HG03280 (cell line): ENCODE measurements around the gene PML.
A peak's percentile ranks its signal among the peaks of the same experiment; 100 is the strongest.
"Not testable (repeated sequence)": the region's sequence is repeated elsewhere in the genome, so short reads cannot be mapped to it uniquely, and the experiment has no call there.

Experiments used
- ATAC-seq: cut with Tn5 transposase; IDR thresholded peaks from one replicate; pipeline ENCODE4 v1.9.1; 2021; ENCODE audit warnings: mild to moderate bottlenecking, moderate library complexity; ENCODE audit not compliant: unreplicated experiment

PML gene

GRCh38 chr15:74055804-74056203 is 61.3 kb downstream of the PML start:
- no peak for ATAC-seq

- ATAC-seq, result not testable (repeated sequence)
Measured at GRCh38 chr15:74056330-74056729, 61.8 kb downstream of the PML start.

- not testable (repeated sequence) for ATAC-seq
Measured at GRCh38 chr15:74059050-74059833, 64.7 kb downstream of the PML start.

GRCh38 chr15:74060251-74060650 is 65.7 kb downstream of the PML start:
- ATAC-seq, result no peak

- no peak for ATAC-seq
Measured at GRCh38 chr15:74062236-74062635, 67.7 kb downstream of the PML start.

GRCh38 chr15:74062671-74063070 is 68.2 kb downstream of the PML start:
- ATAC-seq, result no peak

- ATAC-seq, result not testable (repeated sequence)
Measured at GRCh38 chr15:74063425-74064146, 69.1 kb downstream of the PML start.

- not testable (repeated sequence) for ATAC-seq
Measured at GRCh38 chr15:74064183-74064582, 69.7 kb downstream of the PML start.

GRCh38 chr15:74064822-74065221 is 70.3 kb downstream of the PML start:
- ATAC-seq, result not testable (repeated sequence)

- ATAC-seq, result peak; percentile 72
Measured at GRCh38 chr15:74065684-74066411, 71.3 kb downstream of the PML start.

- not testable (repeated sequence) for ATAC-seq
Measured at GRCh38 chr15:74071645-74072044, 77.1 kb downstream of the PML start.

- not testable (repeated sequence) for ATAC-seq
Measured at GRCh38 chr15:74072132-74072531, 77.6 kb downstream of the PML start.

GRCh38 chr15:74072614-74073337 is 78.3 kb downstream of the PML start:
- not testable (repeated sequence) for ATAC-seq

GRCh38 chr15:74075781-74076180 is 81.3 kb downstream of the PML start:
- ATAC-seq, result not testable (repeated sequence)

GRCh38 chr15:74082450-74082849 is 87.9 kb downstream of the PML start, which contains the start of gene GOLGA6A:
TSS of gene GOLGA6A (minus strand) at chr15:74082550. CDS start at chr15:74082509, 41 bp downstream.
- not testable (repeated sequence) for ATAC-seq

- ATAC-seq, result not testable (repeated sequence)
Measured at GRCh38 chr15:74094567-74094966, 100.1 kb downstream of the PML start.

GRCh38 chr15:74095610-74096009 is 101.1 kb downstream of the PML start:
- not testable (repeated sequence) for ATAC-seq

- not testable (repeated sequence) for ATAC-seq
Measured at GRCh38 chr15:74096753-74097474, 102.4 kb downstream of the PML start.
